ENCODE results near the gene MCM8.

DNA sequence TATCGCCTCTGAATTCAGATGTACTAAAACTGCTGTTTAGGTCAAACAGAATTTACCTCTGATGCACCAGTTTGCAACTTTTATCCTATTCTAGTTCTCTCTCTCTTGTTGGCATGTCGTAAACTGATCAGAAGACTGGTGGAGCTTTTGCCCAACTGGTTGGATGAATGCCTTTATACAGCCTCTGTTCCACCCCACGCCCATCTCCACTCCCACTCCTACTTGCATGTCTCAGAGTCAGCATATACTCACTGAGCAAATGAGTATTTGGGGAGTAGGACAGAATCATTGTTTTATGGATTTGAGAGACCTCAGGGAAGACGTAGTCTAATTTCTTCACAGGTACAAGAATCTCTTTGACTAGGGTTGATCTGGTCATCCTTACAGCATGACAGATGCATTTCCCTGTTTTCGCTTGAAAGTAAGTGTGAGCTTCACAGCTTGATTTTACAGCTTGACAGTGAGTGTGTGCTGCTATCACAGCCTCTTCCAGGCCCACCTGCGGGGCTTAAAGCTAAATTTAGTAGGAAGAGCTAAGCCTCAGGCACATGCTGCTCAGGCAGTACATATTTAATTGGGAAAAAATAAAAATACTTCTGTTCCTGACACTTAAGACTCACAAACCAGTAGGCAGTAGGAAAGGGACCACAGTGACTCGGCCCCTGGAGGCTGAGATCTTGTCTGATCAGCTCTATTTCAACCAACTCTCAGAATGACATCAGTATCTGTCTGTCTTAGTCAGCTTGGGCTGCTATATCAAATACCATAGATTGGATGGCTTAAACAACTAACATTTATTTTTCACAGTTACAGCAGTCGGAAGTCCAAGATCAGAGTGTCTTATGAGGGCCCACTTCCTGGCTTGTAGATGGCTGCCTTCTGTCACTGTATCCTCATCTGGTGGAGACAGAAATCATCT lies 30.6 kb upstream of the MCM8 start:
- TF ChIP-seq EZH2 (IDR thresholded peaks at IDR 0.05; ENCODE audit: insufficient read depth, poor library complexity, severe bottlenecking) (no peak), EZH2phosphoT487 (IDR thresholded peaks at IDR 0.05; ENCODE audit: insufficient read depth, low read depth) (no peak)

Data from GM23248 (cell line).